Activated T-helper 9 cell treated with anti-CD3 and anti-CD28 coated beads, Interleukin-2, amount 50 U/mL, for 16 hours (primary cell): ENCODE measurements around the gene SOST.

Source experiments
- DNase-seq: peaks from one replicate; pipeline ENCODE4 v3.0.0-alpha.2; 2020; ENCODE audit warnings: low read depth

Gene SOST

GRCh38 chr17:43774304-43775250 is 16.0 kb upstream of the SOST start:
- DNase-seq, result no peak

- no peak for DNase-seq
Measured at GRCh38 chr17:43772877-43773648, 14.5 kb upstream of the SOST start.

- DNase-seq, result no peak
Measured at GRCh38 chr17:43771463-43771862, 12.9 kb upstream of the SOST start.

GRCh38 chr17:43770957-43771356 is 12.4 kb upstream of the SOST start:
- no peak for DNase-seq

GRCh38 chr17:43769859-43770258 is 11.3 kb upstream of the SOST start:
- DNase-seq, result no peak

GRCh38 chr17:43769426-43769825 is 10.8 kb upstream of the SOST start:
- no peak for DNase-seq

GRCh38 chr17:43768943-43769342 is 10.4 kb upstream of the SOST start:
- DNase-seq, result no peak

GRCh38 chr17:43768382-43768781 is 9.8 kb upstream of the SOST start:
- DNase-seq, result no peak

- no peak for DNase-seq
Measured at GRCh38 chr17:43767713-43768059, 9.1 kb upstream of the SOST start.

- no peak for DNase-seq
Measured at GRCh38 chr17:43767053-43767712, 8.6 kb upstream of the SOST start.

- DNase-seq, result peak; percentile 26
Measured at GRCh38 chr17:43766413-43767052, 7.9 kb upstream of the SOST start.

- DNase-seq, result peak; percentile 78
Measured at GRCh38 chr17:43760254-43760852, 1.8 kb upstream of the SOST start.

GRCh38 chr17:43759836-43760235 is 1.2 kb upstream of the SOST start:
- DNase-seq, result no peak

- no peak for DNase-seq
Measured at GRCh38 chr17:43758086-43758485, 505 bp downstream of the SOST start.

- no peak for DNase-seq
Measured at GRCh38 chr17:43757171-43757660, 1.4 kb downstream of the SOST start.

GRCh38 chr17:43756201-43756600 is 2.4 kb downstream of the SOST start:
- DNase-seq, result no peak

- DNase-seq, result no peak
Measured at GRCh38 chr17:43755389-43755875, 3.2 kb downstream of the SOST start.

GRCh38 chr17:43754947-43755346 is 3.6 kb downstream of the SOST start:
- no peak for DNase-seq

GRCh38 chr17:43753493-43754129 is 5.0 kb downstream of the SOST start:
- DNase-seq, result no peak

GRCh38 chr17:43750153-43750552 is 8.4 kb downstream of the SOST start:
- DNase-seq, result no peak

- no peak for DNase-seq
Measured at GRCh38 chr17:43745541-43745940, 13.1 kb downstream of the SOST start.
